ENCODE data around the gene TTC33.
"Not testable (repeated sequence)": the region's sequence is repeated elsewhere in the genome, so short reads cannot be mapped to it uniquely, and the experiment has no call there.

The TTC33 gene

DNA sequence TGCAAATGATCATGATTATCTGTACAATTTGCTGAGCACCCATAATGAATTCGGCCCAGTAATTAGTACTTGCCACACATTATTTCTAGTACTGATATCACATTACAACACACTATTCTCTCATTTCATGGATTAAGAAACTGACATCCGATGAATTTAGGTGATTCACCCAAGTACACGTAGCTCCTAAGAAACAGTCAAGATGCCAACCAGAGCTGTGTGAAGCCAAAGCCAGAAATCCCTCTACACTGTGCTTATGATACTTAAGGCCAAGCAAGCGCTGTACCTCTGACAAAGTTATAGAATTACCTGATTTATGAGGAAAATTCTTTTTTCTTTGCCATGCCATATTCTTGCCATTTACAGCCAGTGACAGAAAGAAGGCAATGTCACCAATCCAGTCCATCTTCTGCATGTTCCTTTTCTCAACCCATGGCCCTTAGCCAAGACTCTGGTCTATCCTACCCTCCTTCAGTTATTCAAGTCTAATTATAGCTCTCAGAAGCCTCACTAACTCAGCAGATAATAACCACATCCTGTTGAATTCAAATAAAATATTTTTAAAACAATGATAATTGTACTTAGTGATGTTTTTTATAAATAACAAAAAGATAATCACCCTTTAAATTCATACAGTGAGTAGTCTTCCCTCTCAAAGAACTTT, 150.3 kb downstream of the TTC33 start:
- Histone ChIP-seq H3K27ac (ENCODE audit: low read depth, low read length) (no peak overlapping the region), H3K4me1 (ENCODE audit: control insufficient read depth, insufficient read depth, low read length) (no peaks in the 10 kb centered on the region), H3K36me3 (ENCODE audit: control insufficient read depth, insufficient read depth, low read length) (no peaks in the 10 kb centered on the region), H3K4me3 (ENCODE audit: low read depth, low read length) (no peak overlapping the region), H3K9ac (ENCODE audit: low read length) (no peak overlapping the region), H3K27me3 (ENCODE audit: control insufficient read depth, insufficient read depth, low read length) (no peaks in the 10 kb centered on the region), H3K9me3 (ENCODE audit: control insufficient read depth, insufficient read depth, low read depth, low read length) (no peaks in the 10 kb centered on the region)

DNA sequence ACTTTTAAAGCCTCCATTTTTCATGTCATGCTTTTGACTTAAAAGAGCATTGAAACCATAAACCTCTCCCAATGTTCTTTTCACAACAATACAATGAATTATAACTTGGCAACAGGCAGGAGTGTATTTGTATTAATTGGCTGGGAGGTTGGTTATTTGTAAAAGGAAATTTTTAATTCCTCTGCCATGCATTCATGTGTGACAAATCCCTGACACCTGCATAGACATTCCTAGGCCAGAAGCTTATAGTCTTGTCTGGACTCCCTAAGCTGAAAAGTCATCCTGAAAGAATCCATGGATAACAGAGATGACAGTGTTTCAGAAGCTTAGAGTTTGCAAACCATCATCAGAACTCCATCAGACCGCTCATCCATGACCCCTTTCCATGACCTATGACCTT, 152.4 kb downstream of the TTC33 start:
- Histone ChIP-seq H3K36me3 (ENCODE audit: control insufficient read depth, insufficient read depth, low read length) (no peaks in the 10 kb centered on the region), H3K27ac (ENCODE audit: low read depth, low read length) (no peak overlapping the region), H3K4me3 (ENCODE audit: low read depth, low read length) (no peak overlapping the region), H3K4me1 (ENCODE audit: control insufficient read depth, insufficient read depth, low read length) (no peaks in the 10 kb centered on the region), H3K27me3 (ENCODE audit: control insufficient read depth, insufficient read depth, low read length) (no peaks in the 10 kb centered on the region), H3K9ac (ENCODE audit: low read length) (no peak overlapping the region), H3K9me3 (ENCODE audit: control insufficient read depth, insufficient read depth, low read depth, low read length) (no peaks in the 10 kb centered on the region)

DNA sequence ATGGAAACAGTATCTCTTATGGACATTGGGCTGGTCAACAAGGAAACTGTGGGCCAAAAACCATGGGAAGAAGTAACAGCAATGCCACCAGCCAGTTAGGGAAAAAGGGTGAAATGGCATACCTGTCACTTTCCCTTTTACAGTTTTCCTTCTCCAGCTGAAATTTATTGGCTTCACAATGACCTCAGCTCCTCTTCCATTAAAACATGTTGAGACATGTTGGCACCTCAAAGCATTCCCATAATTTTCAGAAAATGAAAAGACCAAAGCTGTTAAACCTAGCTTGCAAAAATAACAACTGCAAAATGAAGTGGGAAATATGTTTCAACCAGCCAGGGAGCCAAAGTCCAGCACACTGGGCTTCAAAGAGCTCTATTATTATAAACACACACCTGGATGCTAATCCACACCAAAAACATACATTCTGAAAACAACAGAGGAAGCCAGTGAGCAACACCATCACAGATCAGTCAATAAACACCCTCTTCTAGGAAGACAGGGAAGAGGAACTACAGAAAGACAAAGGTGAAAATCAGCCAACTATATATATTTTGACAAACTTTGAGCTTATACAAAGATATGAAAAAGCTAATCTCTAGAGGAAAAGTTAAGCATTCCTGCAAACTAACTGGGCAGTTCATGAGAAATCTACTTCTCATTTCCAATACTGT, 154.4 kb downstream of the TTC33 start:
- H3K9me3 ChIP-seq (ENCODE audit: control insufficient read depth, insufficient read depth, low read depth, low read length): no peaks in the 10 kb centered on the region
- H3K4me1 ChIP-seq (ENCODE audit: control insufficient read depth, insufficient read depth, low read length): no peaks in the 10 kb centered on the region
- no peak overlapping the region for H3K4me3 ChIP-seq (ENCODE audit: low read depth, low read length)
- no peaks in the 10 kb centered on the region for H3K27me3 ChIP-seq (ENCODE audit: control insufficient read depth, insufficient read depth, low read length)
- H3K27ac ChIP-seq (ENCODE audit: low read depth, low read length): no peak overlapping the region
- no peak overlapping the region for H3K9ac ChIP-seq (ENCODE audit: low read length)
- H3K36me3 ChIP-seq (ENCODE audit: control insufficient read depth, insufficient read depth, low read length): no peaks in the 10 kb centered on the region

DNA sequence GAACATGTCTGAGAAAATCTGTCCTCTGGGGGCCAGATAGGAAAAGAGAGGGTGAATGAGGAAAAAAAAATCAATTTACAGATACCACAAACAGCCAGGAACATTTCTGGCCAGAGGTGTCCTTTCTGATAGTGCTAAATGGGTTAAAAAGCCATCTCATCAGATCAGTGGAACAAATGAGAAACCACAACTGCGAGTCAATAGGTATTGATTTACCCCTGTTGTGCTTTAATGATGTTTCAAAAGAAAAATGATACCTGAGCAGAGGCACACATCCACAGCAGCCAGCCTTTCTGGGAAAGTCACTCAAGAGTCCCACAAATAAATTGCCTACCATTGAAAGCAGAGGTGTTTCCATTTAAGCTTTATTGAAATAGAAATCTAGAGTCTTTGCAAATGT, 155.4 kb downstream of the TTC33 start:
- no peak overlapping the region for H3K27ac ChIP-seq (ENCODE audit: low read depth, low read length)
- H3K4me1 ChIP-seq (ENCODE audit: control insufficient read depth, insufficient read depth, low read length): no peaks in the 10 kb centered on the region
- H3K27me3 ChIP-seq (ENCODE audit: control insufficient read depth, insufficient read depth, low read length): no peaks in the 10 kb centered on the region
- H3K9me3 ChIP-seq (ENCODE audit: control insufficient read depth, insufficient read depth, low read depth, low read length): no peaks in the 10 kb centered on the region
- H3K4me3 ChIP-seq (ENCODE audit: low read depth, low read length): no peak overlapping the region
- H3K9ac ChIP-seq (ENCODE audit: low read length): no peak overlapping the region
- no peaks in the 10 kb centered on the region for H3K36me3 ChIP-seq (ENCODE audit: control insufficient read depth, insufficient read depth, low read length)

DNA sequence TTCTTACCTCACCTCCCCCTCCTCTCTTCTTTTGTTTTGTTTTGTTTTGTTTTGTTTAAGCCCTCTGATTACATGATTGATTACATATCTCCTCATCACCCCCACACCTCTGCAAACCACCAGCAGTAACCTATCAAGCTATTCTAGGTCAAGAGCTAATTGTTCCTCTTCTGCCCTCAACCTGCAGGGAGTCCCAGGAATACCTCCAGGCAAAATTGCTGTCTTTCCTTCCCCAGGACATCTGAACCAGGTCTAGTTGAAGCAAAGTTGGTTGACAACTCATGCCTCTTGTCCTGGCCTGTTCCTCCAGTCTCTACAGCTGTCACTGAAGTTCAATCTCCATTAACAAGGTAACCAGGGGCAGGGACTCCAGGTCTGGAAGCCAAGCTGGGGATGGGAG, 156.1 kb downstream of the TTC33 start:
- Histone ChIP-seq H3K9me3 (ENCODE audit: control insufficient read depth, insufficient read depth, low read depth, low read length) (no peaks in the 10 kb centered on the region), H3K4me3 (ENCODE audit: low read depth, low read length) (no peak overlapping the region), H3K9ac (ENCODE audit: low read length) (no peak overlapping the region), H3K4me1 (ENCODE audit: control insufficient read depth, insufficient read depth, low read length) (no peaks in the 10 kb centered on the region), H3K36me3 (ENCODE audit: control insufficient read depth, insufficient read depth, low read length) (no peaks in the 10 kb centered on the region), H3K27ac (ENCODE audit: low read depth, low read length) (no peak overlapping the region), H3K27me3 (ENCODE audit: control insufficient read depth, insufficient read depth, low read length) (no peaks in the 10 kb centered on the region)

DNA sequence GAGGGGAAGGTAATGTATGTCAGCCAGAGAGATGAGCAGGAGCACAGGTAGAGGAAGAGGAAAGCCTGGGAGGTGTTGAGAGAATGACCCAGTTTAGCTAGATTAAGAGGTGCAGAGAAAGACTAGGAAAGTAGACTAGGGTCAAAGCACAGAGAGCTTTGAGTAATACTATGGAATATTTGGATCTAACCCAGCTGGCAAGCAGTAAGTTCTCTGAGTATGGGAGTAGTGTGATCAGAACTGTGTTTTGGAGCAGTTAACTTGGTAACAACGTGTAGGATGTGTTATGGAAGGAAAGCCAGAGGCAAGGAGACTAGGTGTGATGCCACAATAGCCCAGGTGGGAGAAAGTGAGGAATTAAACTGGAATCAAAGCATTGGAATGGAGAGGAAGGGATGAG, 160.9 kb downstream of the TTC33 start:
- H3K9ac ChIP-seq (ENCODE audit: low read length): no peak overlapping the region
- no peaks in the 10 kb centered on the region for H3K27me3 ChIP-seq (ENCODE audit: control insufficient read depth, insufficient read depth, low read length)
- no peaks in the 10 kb centered on the region for H3K36me3 ChIP-seq (ENCODE audit: control insufficient read depth, insufficient read depth, low read length)
- no peak overlapping the region for H3K27ac ChIP-seq (ENCODE audit: low read depth, low read length)
- H3K9me3 ChIP-seq (ENCODE audit: control insufficient read depth, insufficient read depth, low read depth, low read length): no peaks in the 10 kb centered on the region
- no peaks in the 10 kb centered on the region for H3K4me1 ChIP-seq (ENCODE audit: control insufficient read depth, insufficient read depth, low read length)
- H3K4me3 ChIP-seq (ENCODE audit: low read depth, low read length): no peak overlapping the region

DNA sequence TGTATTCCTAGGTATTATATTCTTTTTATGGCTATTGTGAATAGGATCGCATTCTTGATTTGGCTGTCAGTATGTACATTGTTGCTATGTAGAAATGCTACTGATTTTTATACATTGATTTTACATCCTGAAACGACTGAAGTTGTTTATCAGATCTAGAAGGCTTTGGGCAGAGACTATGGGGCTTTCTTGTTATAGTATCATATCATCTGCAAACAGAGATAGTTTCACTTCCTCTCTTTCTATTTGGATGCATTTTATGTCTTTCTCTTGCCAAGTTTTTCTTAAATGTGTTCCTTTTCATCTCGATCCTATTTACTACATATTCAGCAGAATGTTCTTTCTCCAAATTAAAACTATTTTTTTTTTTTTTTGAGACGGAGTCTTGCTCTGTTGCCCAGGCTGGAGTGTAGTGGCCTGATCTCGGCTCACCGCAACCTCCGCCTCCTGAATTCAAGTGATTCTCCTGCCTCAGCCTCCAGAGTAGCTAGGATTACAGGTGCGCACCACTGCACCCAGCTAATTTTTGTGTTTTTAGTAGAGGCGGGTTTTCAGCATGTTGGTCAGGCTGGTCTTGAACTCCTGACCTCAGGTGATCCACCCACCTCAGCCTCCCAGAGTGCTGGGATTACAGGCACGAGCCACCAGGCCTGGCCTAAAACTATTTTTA, 163.9 kb downstream of the TTC33 start:
- not testable (repeated sequence) for H3K4me3 ChIP-seq (ENCODE audit: low read depth, low read length); H3K9ac ChIP-seq (ENCODE audit: low read length); H3K36me3 ChIP-seq (ENCODE audit: control insufficient read depth, insufficient read depth, low read length); H3K4me1 ChIP-seq (ENCODE audit: control insufficient read depth, insufficient read depth, low read length); H3K27ac ChIP-seq (ENCODE audit: low read depth, low read length); H3K27me3 ChIP-seq (ENCODE audit: control insufficient read depth, insufficient read depth, low read length); H3K9me3 ChIP-seq (ENCODE audit: control insufficient read depth, insufficient read depth, low read depth, low read length)

DNA sequence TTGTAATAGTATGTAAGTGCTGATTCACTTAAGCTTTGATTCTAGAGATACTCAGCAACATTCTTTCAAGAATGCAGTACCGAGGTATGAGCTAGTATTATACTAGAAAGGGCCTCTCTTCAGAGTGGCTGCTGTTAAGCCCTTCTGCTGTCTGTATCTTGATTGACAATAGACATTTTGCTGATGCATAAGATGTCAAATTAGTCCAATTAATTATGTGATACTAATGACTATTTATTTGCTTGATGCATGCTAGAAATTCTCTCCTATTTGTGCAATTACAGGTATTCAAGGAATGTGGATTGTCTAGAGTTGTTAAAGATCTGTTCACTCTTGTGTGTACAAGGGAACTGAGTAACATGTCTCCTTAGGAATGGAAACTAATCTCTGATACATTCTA, 168.4 kb downstream of the TTC33 start:
- H3K27me3 ChIP-seq (ENCODE audit: control insufficient read depth, insufficient read depth, low read length): no peaks in the 10 kb centered on the region
- H3K27ac ChIP-seq (ENCODE audit: low read depth, low read length): no peak overlapping the region
- no peaks in the 10 kb centered on the region for H3K36me3 ChIP-seq (ENCODE audit: control insufficient read depth, insufficient read depth, low read length)
- no peak overlapping the region for H3K9ac ChIP-seq (ENCODE audit: low read length)
- no peaks in the 10 kb centered on the region for H3K4me1 ChIP-seq (ENCODE audit: control insufficient read depth, insufficient read depth, low read length)
- no peak overlapping the region for H3K4me3 ChIP-seq (ENCODE audit: low read depth, low read length)
- H3K9me3 ChIP-seq (ENCODE audit: control insufficient read depth, insufficient read depth, low read depth, low read length): no peaks in the 10 kb centered on the region

DNA sequence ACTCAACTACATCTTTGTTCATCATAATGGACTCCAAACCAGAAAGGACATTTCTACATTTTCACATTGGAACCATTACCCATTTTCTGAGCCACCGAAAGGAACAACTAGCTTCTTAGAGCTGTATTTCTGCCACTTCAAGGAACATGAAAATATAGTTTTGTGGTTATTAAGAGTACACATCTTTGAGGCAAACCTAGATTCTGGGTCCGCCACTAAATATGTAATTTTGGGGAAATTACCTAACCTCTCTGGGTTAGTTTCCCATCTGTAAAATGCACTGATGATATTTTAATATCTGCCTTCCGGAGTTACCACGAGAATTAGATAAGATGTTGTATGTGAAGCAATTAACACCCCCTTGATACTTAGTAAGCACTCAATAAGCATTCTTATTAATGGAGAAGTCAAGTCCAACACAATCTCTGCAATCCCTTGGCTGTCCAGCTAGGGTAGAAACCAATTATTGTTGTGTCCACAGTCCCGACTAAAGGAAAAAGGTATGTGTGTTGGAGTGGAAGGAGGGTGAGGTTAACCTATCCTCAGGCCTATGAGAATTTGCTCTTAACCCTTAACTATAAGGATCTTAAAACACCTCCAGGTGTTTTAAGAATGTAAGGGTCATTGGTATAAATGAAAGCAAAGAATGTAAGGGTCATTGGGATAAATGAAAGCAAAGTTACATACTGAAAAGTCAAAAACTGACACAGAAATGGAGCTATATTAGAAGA, 170.1 kb downstream of the TTC33 start:
- no peaks in the 10 kb centered on the region for H3K4me1 ChIP-seq (ENCODE audit: control insufficient read depth, insufficient read depth, low read length)
- H3K27me3 ChIP-seq (ENCODE audit: control insufficient read depth, insufficient read depth, low read length): no peaks in the 10 kb centered on the region
- no peak overlapping the region for H3K27ac ChIP-seq (ENCODE audit: low read depth, low read length)
- no peak overlapping the region for H3K9ac ChIP-seq (ENCODE audit: low read length)
- H3K9me3 ChIP-seq (ENCODE audit: control insufficient read depth, insufficient read depth, low read depth, low read length): no peaks in the 10 kb centered on the region
- H3K4me3 ChIP-seq (ENCODE audit: low read depth, low read length): no peak overlapping the region
- no peaks in the 10 kb centered on the region for H3K36me3 ChIP-seq (ENCODE audit: control insufficient read depth, insufficient read depth, low read length)

DNA sequence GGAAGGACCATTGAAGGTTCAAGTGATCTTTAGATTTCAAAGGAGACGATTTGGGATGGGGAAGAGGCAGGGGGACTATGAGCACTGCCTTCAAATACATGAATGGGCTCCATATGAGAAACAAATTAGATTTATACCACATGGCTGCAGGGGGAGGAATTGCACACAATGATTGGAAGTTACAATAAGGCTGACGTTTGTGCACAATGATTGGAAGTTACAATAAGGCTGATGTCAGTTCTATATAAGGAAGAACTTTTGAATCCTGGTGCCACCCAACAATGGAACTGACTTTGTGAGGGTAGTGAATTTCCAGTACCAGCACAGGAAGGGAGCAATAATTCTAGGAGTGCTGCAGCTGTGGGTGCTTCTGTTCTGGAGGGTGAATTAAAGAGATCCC, 171.7 kb downstream of the TTC33 start:
- no peaks in the 10 kb centered on the region for H3K27me3 ChIP-seq (ENCODE audit: control insufficient read depth, insufficient read depth, low read length)
- no peaks in the 10 kb centered on the region for H3K4me1 ChIP-seq (ENCODE audit: control insufficient read depth, insufficient read depth, low read length)
- H3K36me3 ChIP-seq (ENCODE audit: control insufficient read depth, insufficient read depth, low read length): no peaks in the 10 kb centered on the region
- no peak overlapping the region for H3K9ac ChIP-seq (ENCODE audit: low read length)
- H3K4me3 ChIP-seq (ENCODE audit: low read depth, low read length): no peak overlapping the region
- H3K27ac ChIP-seq (ENCODE audit: low read depth, low read length): no peak overlapping the region
- no peaks in the 10 kb centered on the region for H3K9me3 ChIP-seq (ENCODE audit: control insufficient read depth, insufficient read depth, low read depth, low read length)
